Measurements from ENCODE around the gene COQ8B. TPM values are rescaled to one million over a fixed set of nuclear protein-coding genes. Genes with fewer than 3 reads are reported as not detected.
A peak's percentile ranks its signal among the peaks of the same experiment; 100 is the strongest.

COQ8B gene
- total RNA-seq, 1 donor from 2014 or later: 43.9 TPM

DNA sequence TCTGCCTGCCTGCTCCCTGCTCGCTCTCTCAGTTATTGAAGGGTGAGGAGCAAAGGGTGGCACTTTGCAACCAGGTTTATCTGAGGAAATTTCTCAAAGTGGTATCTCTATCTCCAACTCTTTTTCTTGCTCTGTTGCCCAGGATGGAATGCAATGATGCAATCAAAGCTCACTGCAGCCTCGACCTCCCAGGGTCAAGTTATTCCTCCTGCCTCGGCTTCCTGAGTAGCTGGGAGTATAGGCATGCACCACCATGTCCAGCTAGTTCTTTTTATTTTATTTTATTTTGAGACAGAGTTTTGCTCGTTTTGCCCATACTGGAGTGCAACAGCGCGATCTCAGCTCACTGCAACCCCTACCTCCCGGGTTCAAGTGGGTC, 28.7 kb upstream of the COQ8B start:
- H3K9me3 ChIP-seq: no peaks in the 10 kb centered on the region
- ATAC-seq (no peak), DNase-seq (no peak)
- TF ChIP-seq, protein P1, sequence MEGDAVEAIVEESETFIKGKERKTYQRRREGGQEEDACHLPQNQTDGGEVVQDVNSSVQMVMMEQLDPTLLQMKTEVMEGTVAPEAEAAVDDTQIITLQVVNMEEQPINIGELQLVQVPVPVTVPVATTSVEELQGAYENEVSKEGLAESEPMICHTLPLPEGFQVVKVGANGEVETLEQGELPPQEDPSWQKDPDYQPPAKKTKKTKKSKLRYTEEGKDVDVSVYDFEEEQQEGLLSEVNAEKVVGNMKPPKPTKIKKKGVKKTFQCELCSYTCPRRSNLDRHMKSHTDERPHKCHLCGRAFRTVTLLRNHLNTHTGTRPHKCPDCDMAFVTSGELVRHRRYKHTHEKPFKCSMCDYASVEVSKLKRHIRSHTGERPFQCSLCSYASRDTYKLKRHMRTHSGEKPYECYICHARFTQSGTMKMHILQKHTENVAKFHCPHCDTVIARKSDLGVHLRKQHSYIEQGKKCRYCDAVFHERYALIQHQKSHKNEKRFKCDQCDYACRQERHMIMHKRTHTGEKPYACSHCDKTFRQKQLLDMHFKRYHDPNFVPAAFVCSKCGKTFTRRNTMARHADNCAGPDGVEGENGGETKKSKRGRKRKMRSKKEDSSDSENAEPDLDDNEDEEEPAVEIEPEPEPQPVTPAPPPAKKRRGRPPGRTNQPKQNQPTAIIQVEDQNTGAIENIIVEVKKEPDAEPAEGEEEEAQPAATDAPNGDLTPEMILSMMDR (IDR thresholded peaks at IDR 0.05): no peak
- no peaks in the 10 kb centered on the region for H3K27me3 ChIP-seq (ENCODE audit: low read depth)
- H3K4me1 ChIP-seq: peaks cover 49% of the 10 kb centered on the region
- peak overlapping the region; percentile 72 for H3K27ac ChIP-seq
- intact Hi-C loops (cut with DNase I): no loop called here
- H3K4me3 ChIP-seq: peak overlapping the region; percentile 29
- H3K36me3 ChIP-seq: peaks cover 8% of the 10 kb centered on the region

DNA sequence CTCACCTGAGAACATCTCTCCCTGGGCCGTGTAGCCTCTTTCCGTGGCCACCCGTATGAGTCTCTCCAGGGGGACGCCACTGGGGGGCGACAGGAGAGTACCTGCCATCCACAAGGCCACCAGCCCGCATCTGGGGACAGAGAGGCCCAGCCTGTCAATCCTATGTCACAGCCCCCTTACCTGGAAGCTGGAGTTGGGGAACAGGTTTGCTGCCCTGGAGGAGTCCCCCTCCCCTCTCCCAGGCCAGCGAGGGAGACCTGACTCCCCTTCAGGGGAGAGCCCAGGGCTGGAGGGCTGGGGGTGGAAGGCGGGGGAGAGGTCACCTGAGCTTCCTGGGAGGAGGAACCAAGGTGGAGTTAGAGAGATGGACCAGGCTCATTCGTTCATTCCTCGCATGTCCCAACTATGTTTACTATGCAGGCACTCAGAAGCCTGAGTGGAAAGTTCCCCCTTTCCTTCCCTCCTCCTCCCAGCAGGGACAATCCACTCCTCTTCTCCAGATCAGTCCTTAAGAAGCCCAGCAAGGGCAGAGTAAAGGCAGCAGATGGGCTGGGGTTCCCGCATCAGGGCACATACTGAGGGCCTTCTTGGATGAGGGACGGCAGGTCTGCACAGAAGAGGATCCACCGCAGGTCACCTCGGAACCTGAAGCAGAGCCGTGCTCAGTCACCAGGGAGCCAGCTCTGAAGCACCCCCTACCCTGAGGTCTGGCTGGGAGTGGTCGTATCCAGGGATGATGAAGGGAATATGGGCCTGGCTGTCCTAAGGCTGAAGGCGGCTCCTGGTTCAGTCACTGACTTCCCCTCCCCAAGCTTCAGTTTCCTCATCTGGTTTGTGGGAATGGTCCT, 28.1 kb upstream of the COQ8B start:
- TF ChIP-seq, protein P1 (IDR thresholded peaks at IDR 0.05): peak; percentile 17
- ATAC-seq (peak; percentile 67 to 80), DNase-seq (peak; percentile 63)
- H3K27ac ChIP-seq: peak overlapping the region; percentile 72
- H3K4me1 ChIP-seq: peaks cover 53% of the 10 kb centered on the region
- H3K36me3 ChIP-seq: peaks cover 14% of the 10 kb centered on the region
- peak overlapping the region; percentile 30 for H3K4me3 ChIP-seq
- H3K9me3 ChIP-seq: no peaks in the 10 kb centered on the region
- intact Hi-C loops (cut with DNase I): no loop called here
- H3K27me3 ChIP-seq (ENCODE audit: low read depth): no peaks in the 10 kb centered on the region

DNA sequence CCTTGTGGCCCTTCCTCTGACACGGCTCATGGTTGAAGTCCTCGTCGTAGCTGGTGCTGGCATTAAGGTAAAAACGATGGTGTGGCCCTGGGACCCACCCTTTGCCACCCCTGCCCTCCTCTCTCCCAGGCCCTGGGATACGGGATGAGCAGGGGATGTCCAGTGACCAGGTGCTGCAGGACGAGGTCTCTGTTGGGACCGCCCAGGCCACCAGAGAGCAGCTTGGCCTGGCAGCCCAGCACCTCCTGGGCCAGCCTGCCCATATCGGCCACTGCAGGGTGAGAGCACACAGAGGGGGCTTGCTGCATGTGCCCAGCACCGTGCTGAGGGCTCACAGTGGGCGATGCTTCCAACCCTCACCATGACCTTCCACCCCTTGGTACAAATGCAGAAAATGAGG, 27.2 kb upstream of the COQ8B start:
- DNase-seq (no peak), ATAC-seq (no peak)
- Histone ChIP-seq H3K27me3 (ENCODE audit: low read depth) (no peaks in the 10 kb centered on the region), H3K36me3 (peaks cover 22% of the 10 kb centered on the region), H3K4me1 (peaks cover 45% of the 10 kb centered on the region), H3K9me3 (no peaks in the 10 kb centered on the region), H3K27ac (peak overlapping the region; percentile 72), H3K4me3 (peak overlapping the region; percentile 30)
- intact Hi-C loops (cut with DNase I): no loop called here
- TF ChIP-seq, protein P1 (IDR thresholded peaks at IDR 0.05): no peak

DNA sequence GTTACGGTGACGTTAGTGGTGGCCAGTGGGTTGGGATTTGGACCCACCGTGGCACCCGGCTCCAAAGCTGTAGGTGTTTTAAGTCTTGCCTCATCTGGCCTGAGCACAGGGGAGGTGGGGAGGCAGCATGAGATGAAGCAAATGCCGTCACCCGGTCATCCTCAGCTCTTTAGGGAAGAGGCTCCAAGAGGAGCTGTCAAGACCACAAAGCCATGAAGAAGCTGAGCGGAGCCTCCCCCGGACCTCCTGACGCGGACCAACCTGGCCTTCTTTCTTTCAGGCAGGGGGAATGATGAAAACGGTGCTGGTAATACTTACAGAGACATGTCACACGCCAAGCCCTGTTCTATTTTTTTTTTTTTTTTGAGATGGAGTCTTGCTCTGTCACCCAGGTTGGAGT, 26.2 kb upstream of the COQ8B start:
- Histone ChIP-seq H3K27me3 (ENCODE audit: low read depth) (no peaks in the 10 kb centered on the region), H3K9me3 (no peaks in the 10 kb centered on the region), H3K4me1 (peaks cover 35% of the 10 kb centered on the region), H3K27ac (no peak overlapping the region), H3K4me3 (no peak overlapping the region), H3K36me3 (peaks cover 33% of the 10 kb centered on the region)
- DNase-seq (no peak), ATAC-seq (no peak)
- intact Hi-C loops (cut with DNase I): no loop called here
- TF ChIP-seq, protein P1 (IDR thresholded peaks at IDR 0.05): no peak

DNA sequence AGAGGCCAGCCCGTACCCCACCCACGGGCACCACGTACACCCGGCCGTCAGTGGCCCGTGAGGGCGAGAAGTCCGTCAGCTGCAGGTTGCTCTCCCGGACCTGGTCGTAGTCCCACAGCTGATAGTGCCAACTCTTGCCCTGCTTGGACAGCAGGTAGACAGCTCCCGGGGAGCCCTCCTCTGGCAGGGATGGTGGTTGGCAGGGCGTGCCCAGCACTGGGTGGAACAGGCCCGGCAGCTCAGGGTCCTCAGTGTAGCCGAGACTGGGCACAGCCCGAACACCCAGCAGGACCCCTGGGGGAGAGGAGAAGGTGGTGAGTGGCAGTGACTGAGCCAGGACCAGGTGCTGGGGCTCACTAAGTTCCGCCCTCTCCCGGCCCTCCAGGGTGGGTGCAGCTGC, 25.8 kb upstream of the COQ8B start:
- Histone ChIP-seq H3K4me1 (peaks cover 31% of the 10 kb centered on the region), H3K36me3 (peaks cover 37% of the 10 kb centered on the region), H3K27me3 (ENCODE audit: low read depth) (no peaks in the 10 kb centered on the region), H3K9me3 (no peaks in the 10 kb centered on the region), H3K4me3 (no peak overlapping the region), H3K27ac (no peak overlapping the region)
- TF ChIP-seq, protein P1 (IDR thresholded peaks at IDR 0.05): no peak
- ATAC-seq (peak in 1 of 2 donors; percentile 2), DNase-seq (no peak)
- intact Hi-C loops (cut with DNase I): no loop called here
